ENCODE data around the gene NLRC5. TPM values are rescaled to one million over a fixed set of nuclear protein-coding genes. Genes with fewer than 3 reads are reported as not detected.
"Not testable (repeated sequence)": the region's sequence is repeated elsewhere in the genome, so short reads cannot be mapped to it uniquely, and the experiment has no call there.

The NLRC5 gene
- total RNA-seq, 2 donors from 2014 or later: 0.64 to 0.97 TPM

DNA sequence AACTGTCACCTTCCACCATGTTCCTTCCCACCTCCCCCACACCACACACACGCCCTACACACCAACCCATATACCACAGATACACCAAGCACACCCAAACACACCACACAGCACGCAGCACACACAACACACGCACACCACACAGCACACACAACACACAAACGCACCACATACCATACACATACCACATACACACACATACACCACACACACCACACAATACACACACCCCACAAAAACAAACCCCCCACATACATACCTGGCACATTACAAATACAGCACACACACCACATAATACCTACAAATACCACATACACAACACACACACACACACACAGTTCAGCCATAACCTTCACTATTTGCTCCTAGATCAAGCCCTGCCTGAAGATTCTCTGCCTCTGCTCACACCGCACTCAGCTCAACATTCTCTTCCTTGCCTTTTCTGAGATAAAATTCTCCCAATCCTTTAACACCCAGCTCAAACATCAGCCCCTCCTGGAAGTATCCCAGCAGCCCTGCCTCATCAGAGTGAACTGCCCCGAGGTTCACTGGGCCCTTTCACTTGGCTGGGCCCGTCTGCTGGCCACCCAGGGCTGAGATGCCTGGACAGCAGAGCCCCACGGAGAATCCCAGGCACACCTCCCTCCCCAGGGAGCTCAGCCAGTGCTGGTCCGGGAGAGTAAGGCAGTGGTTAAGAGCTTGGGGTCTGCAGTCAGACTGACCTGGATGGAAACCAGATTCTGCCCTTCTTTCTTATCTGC lies 71.1 kb downstream of the NLRC5 start:
- H3K4me3 ChIP-seq (ENCODE audit: low read length): no peak overlapping the region
- H3K9ac ChIP-seq (ENCODE audit: extremely low read depth, low read length, poor library complexity, severe bottlenecking): no peak overlapping the region
- no peak overlapping the region for H3K27ac Mint-ChIP-seq

GRCh38 chr16:57061084-57061905 lies 71.9 kb downstream of the NLRC5 start:
- H3K4me3 Mint-ChIP-seq: no peak overlapping the region
- H3K9ac ChIP-seq (ENCODE audit: extremely low read depth, low read length, poor library complexity, severe bottlenecking): no peak overlapping the region
- 91 to 92% methylated on average over 7 to 11 of the region's 11 CpGs for WGBS, 2 experiments (ENCODE audit: insufficient coverage in 1 of 2, insufficient read length in 1 of 2)
- H3K27me3 ChIP-seq (ENCODE audit: control insufficient read depth, insufficient read depth, low read length, poor library complexity, severe bottlenecking): no peaks in the 10 kb centered on the region
- TF ChIP-seq, protein P1, sequence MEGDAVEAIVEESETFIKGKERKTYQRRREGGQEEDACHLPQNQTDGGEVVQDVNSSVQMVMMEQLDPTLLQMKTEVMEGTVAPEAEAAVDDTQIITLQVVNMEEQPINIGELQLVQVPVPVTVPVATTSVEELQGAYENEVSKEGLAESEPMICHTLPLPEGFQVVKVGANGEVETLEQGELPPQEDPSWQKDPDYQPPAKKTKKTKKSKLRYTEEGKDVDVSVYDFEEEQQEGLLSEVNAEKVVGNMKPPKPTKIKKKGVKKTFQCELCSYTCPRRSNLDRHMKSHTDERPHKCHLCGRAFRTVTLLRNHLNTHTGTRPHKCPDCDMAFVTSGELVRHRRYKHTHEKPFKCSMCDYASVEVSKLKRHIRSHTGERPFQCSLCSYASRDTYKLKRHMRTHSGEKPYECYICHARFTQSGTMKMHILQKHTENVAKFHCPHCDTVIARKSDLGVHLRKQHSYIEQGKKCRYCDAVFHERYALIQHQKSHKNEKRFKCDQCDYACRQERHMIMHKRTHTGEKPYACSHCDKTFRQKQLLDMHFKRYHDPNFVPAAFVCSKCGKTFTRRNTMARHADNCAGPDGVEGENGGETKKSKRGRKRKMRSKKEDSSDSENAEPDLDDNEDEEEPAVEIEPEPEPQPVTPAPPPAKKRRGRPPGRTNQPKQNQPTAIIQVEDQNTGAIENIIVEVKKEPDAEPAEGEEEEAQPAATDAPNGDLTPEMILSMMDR (conservative IDR thresholded peaks at IDR 0.05): no peak
- H3K27me3 Mint-ChIP-seq (ENCODE audit: insufficient read depth): peaks cover 1% of the 10 kb centered on the region
- no peak overlapping the region for H3K4me3 ChIP-seq (ENCODE audit: low read length)
- H3K27ac Mint-ChIP-seq: no peak overlapping the region
- no peaks in the 10 kb centered on the region for H3K4me1 ChIP-seq (ENCODE audit: control insufficient read depth, insufficient read depth, low read length)
- H3K27ac ChIP-seq (ENCODE audit: low read depth, low read length): no peak overlapping the region
- no peak for DNase-seq
- H3K36me3 Mint-ChIP-seq (ENCODE audit: low read depth): no peaks in the 10 kb centered on the region
- H3K9me3 ChIP-seq (ENCODE audit: control insufficient read depth, low read length): no peaks in the 10 kb centered on the region
- H3K9me3 Mint-ChIP-seq: no peaks in the 10 kb centered on the region
- H3K4me1 Mint-ChIP-seq: no peaks in the 10 kb centered on the region
- H3K36me3 ChIP-seq (ENCODE audit: control insufficient read depth, insufficient read depth, low read length): no peaks in the 10 kb centered on the region

More for the DNA sequence above, 71.1 kb downstream of the NLRC5 start:
- Mint-ChIP-seq H3K36me3 (ENCODE audit: low read depth) (no peaks in the 10 kb centered on the region), H3K4me1 (no peaks in the 10 kb centered on the region), H3K4me3 (no peak overlapping the region), H3K9me3 (no peaks in the 10 kb centered on the region), H3K27me3 (ENCODE audit: insufficient read depth) (no peaks in the 10 kb centered on the region)
- no peak for DNase-seq
- Histone ChIP-seq H3K4me1 (ENCODE audit: control insufficient read depth, insufficient read depth, low read length) (no peaks in the 10 kb centered on the region), H3K27ac (ENCODE audit: low read depth, low read length) (no peak overlapping the region), H3K36me3 (ENCODE audit: control insufficient read depth, insufficient read depth, low read length) (no peaks in the 10 kb centered on the region), H3K27me3 (ENCODE audit: control insufficient read depth, insufficient read depth, low read length, poor library complexity, severe bottlenecking) (no peaks in the 10 kb centered on the region), H3K9me3 (ENCODE audit: control insufficient read depth, low read length) (no peaks in the 10 kb centered on the region)
- 87 to 91% methylated on average over 5 to 9 of the region's 9 CpGs for WGBS, 2 experiments (ENCODE audit: insufficient coverage in 1 of 2, insufficient read length in 1 of 2)
- TF ChIP-seq, protein P1 (conservative IDR thresholded peaks at IDR 0.05): no peak

- TF ChIP-seq, protein P1 (conservative IDR thresholded peaks at IDR 0.05): no peak
- H3K9me3 ChIP-seq (ENCODE audit: control insufficient read depth, low read length): no peaks in the 10 kb centered on the region
- Mint-ChIP-seq H3K27ac (no peak overlapping the region), H3K4me1 (no peaks in the 10 kb centered on the region), H3K9me3 (no peaks in the 10 kb centered on the region), H3K36me3 (ENCODE audit: low read depth) (no peaks in the 10 kb centered on the region), H3K27me3 (ENCODE audit: insufficient read depth) (peaks cover 1% of the 10 kb centered on the region), H3K4me3 (no peak overlapping the region)
- H3K36me3 ChIP-seq (ENCODE audit: control insufficient read depth, insufficient read depth, low read length): no peaks in the 10 kb centered on the region
- no peak for DNase-seq
- H3K4me3 ChIP-seq (ENCODE audit: low read length): no peak overlapping the region
- no peaks in the 10 kb centered on the region for H3K4me1 ChIP-seq (ENCODE audit: control insufficient read depth, insufficient read depth, low read length)
- WGBS, 2 experiments (ENCODE audit: insufficient coverage in 1 of 2, insufficient read length in 1 of 2): 86 to 88% methylated on average over 8 of the region's 8 CpGs
- no peaks in the 10 kb centered on the region for H3K27me3 ChIP-seq (ENCODE audit: control insufficient read depth, insufficient read depth, low read length, poor library complexity, severe bottlenecking)
- no peak overlapping the region for H3K9ac ChIP-seq (ENCODE audit: extremely low read depth, low read length, poor library complexity, severe bottlenecking)
- H3K27ac ChIP-seq (ENCODE audit: low read depth, low read length): no peak overlapping the region
Observed at GRCh38 chr16:57062329-57062728, 73.0 kb downstream of the NLRC5 start.

DNA sequence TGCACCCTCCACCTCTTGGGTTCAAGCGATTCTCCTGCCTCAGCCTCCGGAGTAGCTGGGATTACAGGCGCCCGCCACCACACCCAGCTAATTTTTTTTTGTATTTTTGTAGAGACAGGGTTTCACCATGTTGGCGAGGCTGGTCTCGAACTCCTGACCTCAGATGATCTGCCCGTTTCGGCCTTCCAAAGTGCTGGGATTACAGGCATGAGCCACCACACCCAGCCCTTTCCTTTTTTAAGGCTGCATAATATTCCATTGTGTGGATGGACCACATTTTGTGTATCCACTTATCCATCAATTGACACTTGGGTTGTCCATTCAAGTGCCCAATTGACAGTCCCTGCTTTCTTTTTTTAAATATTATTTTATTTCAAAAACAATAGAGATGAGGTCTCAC lies 73.8 kb downstream of the NLRC5 start:
- H3K27ac ChIP-seq (ENCODE audit: low read depth, low read length); H3K4me1 ChIP-seq (ENCODE audit: control insufficient read depth, insufficient read depth, low read length); H3K36me3 ChIP-seq (ENCODE audit: control insufficient read depth, insufficient read depth, low read length); H3K9me3 Mint-ChIP-seq; H3K27ac Mint-ChIP-seq; H3K4me3 ChIP-seq (ENCODE audit: low read length); H3K9me3 ChIP-seq (ENCODE audit: control insufficient read depth, low read length); H3K27me3 ChIP-seq (ENCODE audit: control insufficient read depth, insufficient read depth, low read length, poor library complexity, severe bottlenecking); H3K9ac ChIP-seq (ENCODE audit: extremely low read depth, low read length, poor library complexity, severe bottlenecking); H3K4me1 Mint-ChIP-seq; H3K27me3 Mint-ChIP-seq (ENCODE audit: insufficient read depth); H3K36me3 Mint-ChIP-seq (ENCODE audit: low read depth); H3K4me3 Mint-ChIP-seq; DNase-seq: not testable (repeated sequence)
- 79 to 82% methylated on average over 8 of the region's 8 CpGs for WGBS, 2 experiments (ENCODE audit: insufficient coverage in 1 of 2, insufficient read length in 1 of 2)

All from endodermal cell (in vitro differentiated cells).